GM21367 (cell line): ENCODE data around the gene SYNE2.
"Not testable (repeated sequence)": the region's sequence is repeated elsewhere in the genome, so short reads cannot be mapped to it uniquely, and the experiment has no call there.

Source experiments
- ATAC-seq: cut with Tn5 transposase; IDR thresholded peaks from one replicate; pipeline ENCODE4 v1.9.1; 2021; ENCODE audit not compliant: unreplicated experiment

The SYNE2 gene

DNA sequence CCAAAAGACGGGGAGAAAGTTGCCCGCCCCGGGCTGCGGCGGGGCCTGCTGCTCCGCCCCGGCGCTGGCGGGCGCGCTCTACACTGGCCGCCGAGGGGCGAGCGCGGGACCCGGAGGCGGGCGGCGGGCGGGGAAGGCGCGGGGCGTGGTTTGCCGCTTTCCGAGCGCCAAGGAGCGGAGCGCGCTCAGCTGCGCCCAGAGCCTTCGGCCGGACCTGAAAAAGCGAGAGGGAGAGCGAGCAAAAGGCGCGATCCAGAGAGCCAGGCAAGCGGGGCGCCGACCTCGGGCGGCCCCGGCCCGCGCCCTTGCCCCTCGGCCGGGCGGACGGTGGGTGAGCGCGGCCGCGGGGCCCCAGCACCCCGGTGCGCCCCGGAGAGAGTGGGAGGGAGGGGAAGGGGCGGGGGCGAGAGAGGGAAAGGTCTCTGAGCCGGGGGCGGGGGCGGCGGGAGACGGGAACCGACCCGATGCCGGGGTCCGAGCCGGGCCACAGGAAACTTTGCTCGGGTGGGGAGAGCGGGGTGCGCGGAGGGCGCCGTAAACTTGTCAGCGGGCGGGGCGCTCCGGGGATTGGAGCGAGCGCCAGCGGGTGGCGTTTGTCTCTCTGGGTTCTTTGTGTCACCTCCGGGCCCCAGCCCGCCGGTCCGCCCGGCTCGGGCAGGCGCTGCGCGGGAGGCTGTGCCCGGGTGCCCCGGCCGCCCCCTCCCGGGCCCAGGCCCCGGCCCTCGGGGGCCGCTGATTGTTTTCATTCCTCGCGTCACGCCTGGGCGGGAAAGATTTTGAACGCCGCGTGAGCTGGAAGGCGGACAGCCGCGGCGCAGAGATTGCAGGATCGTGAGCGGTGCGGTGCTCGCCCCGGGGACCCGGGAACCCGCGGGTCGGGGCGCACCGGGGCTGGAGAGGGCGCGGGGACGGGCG lies at the start of gene SYNE2:
TSS of gene SYNE2 (plus strand) at position 188 of the 915 bp plus-strand sequence. CDS start 56,145 bp downstream, outside the sequence.
- peak; percentile 74 for ATAC-seq

DNA sequence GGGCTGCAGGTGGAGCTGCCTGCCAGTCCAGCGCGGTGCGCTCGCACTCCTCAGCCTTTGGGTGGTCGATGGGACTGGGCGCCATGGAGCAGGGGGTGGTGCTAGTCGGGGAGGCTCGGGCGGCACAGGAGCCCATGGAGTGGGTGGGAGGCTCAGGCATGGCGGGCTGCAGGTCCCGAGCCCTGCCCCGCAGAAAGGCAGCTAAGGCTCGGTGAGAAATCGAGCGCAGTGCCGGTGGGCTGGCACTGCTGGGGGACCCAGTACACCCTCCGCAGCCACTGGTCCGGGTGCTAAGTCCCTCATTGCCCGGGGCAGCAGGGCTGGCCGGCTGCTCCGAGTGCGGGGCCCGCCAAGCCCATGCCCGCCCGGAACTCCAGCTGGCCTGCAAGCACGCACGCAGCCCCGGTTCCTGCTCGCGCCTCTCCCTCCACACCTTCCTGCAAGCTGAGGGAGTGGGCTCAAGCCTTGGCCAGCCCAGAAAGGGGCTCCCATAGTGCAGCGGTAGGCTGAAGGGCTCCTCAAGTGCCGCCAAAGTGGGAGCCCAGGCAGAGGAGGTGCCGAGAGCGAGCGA lies 49.5 kb upstream of the SYNE2 start:
- ATAC-seq, result not testable (repeated sequence)

- not testable (repeated sequence) for ATAC-seq
Measured at GRCh38 chr14:63806064-63806463, 46.7 kb upstream of the SYNE2 start.

DNA sequence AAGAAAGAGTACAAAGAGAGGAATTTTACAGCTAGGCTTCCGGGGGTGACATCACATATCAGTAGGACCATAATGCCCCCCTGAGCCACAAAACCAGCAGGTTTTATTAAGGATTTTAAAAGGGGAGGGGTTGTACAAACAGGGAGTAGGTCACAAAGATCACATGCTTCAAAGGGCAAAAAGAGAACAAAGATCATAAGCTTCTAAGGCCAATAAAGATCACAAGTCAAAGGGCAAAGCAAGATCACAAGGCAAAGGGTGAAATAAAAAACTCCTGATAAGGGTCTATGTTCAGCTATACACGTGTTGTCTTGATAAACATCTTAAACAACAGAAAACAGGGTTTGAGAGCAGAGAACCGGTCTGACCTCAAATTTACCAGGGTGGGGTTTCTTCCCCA lies 41.1 kb upstream of the SYNE2 start:
- not testable (repeated sequence) for ATAC-seq

DNA sequence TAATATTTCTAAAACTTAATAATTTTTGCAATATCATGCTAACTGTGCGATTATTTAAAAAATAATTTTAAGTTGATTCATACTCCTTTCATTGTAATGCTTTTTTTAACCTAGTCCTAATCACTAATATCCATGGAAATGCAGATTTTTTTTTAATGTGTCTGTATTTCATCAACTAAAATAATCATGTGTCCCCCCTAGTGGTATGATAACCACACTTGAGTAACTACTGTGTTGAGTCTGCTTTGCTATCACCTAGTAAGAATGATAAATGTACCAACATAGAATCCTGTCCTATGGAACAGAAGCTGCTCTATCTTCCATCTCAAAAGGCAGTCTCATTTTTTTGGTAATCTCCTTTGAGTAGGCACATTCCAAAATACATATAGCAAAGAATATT lies 19.1 kb upstream of the SYNE2 start:
- ATAC-seq, result no peak

DNA sequence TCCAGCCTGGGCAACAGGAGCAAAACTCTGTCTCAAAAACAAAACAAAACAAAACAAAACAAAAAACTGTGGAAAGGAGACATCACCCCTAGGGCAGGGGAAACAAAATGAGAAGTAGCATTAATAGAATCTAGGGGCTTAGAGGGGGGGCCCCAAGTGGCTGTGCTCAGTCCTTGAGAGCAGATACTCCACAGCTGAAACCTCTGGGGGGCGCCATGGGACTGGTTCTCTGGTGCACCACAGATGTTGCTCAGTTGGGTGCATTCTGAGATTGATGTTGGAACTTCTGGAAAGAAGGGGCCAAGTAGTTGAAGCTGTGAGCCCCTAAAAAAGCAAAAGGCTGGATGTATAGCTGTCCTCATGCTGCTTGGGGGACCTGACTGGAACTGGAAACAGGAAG lies 11.8 kb upstream of the SYNE2 start:
- ATAC-seq, result no peak

DNA sequence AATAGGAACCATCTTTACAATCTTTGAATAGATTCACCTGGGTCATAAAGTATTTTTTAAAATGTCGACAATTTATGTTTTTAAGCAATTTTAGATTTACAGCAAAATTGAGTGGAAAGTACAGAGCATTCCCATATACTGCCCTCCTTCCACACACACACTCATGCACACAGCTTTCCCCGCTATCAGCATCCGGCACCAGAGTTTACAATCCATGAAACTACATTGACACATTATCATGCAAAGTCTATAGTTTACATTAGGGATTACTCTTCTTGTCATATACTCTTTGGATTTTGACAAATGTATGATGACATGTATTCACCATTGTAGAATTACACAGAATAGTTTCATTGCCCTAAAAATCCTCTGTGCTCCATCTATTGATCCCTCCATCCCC lies 9.0 kb upstream of the SYNE2 start:
- no peak for ATAC-seq

GRCh38 chr14:63848890-63849289 lies 3.9 kb upstream of the SYNE2 start:
- no peak for ATAC-seq

- no peak for ATAC-seq
Measured at GRCh38 chr14:63852271-63852816, 460 bp upstream of the SYNE2 start.

DNA sequence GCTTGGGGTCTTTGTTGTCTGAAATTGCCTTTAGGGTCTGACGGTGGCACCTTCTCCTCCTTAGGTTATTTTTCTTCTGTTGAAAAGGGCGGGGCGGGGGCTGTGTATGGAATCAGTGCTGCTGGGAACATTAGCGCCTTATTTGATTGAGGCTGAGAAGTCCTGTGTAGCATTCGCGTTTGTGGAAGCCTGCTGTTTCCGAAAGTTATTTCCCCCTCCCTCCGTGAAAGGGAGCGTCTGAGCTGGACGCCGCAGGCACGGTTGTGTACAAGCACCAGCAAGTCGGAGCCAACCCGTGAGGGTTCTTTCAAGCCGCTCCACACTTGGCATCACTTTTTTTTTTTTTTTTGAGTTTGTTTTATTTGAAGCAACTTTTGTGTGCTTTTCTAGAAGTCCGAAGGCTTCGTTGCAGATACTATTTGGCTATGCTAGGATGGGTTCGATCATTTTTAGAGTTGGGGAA lies 1.1 kb downstream of the SYNE2 start:
- ATAC-seq, result no peak

DNA sequence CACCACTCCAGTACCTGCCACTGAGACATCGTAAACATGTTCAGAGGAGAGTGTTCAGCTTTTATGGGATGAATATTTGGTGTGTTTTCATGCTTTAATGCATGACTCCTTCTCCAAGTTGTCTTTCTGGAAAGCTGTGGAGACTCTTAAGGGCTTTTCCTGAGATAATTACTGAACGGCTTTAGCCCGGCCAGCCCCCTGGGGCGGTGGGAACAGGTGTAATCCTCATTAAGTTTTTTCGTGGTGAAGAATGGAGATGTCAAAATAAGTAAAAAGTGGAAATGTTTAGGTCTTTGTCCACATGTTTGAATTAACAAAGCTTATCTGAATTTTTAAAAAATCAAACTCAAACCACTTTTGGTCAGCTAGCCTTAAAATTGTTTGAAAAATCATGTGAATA lies 1.5 kb downstream of the SYNE2 start:
- ATAC-seq, result no peak

GRCh38 chr14:63855281-63855680 lies 2.5 kb downstream of the SYNE2 start:
- no peak for ATAC-seq

DNA sequence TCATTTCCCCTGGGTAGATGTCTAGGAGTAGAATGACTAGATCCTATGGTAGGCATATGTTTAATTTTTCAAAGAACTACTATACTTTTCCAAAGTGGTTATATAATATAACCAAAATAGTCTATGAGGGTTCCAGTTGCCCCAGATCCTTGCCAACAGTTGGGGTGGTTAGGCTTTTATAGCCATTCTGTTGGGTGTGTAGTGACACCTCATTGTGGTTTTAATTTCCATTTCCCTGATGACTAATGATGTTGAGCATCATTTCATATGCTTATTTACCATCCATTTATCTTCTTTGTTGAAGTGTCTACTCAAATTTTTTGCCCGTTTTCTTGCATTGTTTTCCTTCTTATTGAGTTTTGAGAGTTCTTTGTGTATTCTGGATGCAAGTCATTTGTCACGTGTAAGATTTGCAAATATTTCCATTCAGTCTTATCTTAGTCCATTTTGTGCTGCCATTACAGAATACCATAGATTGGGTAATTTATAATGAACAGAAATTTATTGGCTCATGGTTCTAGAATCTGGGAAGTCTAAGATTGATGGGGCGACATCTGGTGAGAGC lies 4.7 kb downstream of the SYNE2 start:
- ATAC-seq, result no peak

- ATAC-seq, result no peak
Measured at GRCh38 chr14:63860146-63860545, 7.3 kb downstream of the SYNE2 start.

GRCh38 chr14:63862163-63862562 lies 9.4 kb downstream of the SYNE2 start:
- no peak for ATAC-seq

DNA sequence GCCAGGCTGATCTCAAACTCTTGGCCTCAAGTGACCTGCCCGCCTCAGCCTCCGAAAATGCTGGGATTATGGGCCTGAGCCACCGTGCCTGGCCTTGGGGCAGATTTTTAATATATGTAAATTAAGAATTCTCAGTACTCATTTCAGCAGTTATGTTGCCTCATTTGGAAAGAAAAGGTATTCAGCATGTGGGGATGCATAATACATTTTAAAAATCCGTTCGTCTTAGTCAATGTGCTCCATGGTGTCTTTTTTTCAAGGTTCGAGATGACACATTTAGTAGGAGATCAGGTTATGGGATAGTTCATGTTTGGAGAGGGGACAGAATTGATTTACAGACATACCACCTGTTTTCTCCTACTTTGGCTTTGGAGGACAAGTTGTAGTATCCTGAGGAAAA lies 10.2 kb downstream of the SYNE2 start:
- no peak for ATAC-seq

- not testable (repeated sequence) for ATAC-seq
Measured at GRCh38 chr14:63864775-63865174, 12.0 kb downstream of the SYNE2 start.

DNA sequence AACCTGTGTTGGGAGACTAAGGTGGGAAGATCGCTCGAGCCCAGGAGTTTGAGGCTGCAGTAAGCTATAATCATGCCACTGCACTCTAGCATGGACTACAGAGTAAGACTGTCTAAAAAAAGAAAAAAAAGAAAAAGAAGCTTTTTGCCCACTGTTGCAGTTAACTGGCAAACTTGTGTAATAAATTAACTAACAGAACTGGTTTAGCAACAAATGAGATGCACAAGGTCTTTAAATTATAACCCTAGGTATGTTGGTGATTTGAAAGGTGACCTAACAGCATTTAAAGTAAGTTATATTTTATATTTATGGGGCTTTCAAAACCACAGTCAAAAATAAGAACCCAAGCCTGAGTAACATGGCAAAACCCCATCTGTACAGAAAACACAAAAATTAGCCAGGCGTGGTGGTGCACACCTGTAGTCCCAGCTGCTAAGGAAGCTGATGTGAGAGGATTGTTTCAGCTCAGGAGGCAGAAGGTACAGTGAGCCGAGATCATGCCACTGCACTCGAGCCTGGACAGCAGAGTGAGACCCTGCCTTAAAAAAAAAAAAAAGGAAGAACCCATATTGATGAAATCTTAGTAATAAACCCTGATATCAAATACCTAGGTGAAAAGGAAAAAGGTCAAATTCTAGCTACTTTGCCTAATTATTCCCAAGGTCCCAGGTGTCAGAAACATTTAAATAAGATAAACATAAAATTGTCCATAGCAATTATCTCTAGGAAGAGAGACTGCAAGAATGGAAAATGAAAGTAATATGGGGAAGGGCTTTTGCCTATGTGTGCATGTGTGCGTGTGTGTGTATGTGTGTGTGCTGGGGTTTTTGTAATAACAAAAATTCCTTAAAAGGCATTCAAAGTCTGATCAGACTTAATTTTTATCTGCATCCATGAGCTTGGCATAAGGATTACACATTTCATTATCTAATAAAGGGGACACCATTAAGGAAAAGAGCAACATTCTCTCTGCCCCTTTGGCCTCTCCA lies 15.4 kb downstream of the SYNE2 start:
- no peak for ATAC-seq

DNA sequence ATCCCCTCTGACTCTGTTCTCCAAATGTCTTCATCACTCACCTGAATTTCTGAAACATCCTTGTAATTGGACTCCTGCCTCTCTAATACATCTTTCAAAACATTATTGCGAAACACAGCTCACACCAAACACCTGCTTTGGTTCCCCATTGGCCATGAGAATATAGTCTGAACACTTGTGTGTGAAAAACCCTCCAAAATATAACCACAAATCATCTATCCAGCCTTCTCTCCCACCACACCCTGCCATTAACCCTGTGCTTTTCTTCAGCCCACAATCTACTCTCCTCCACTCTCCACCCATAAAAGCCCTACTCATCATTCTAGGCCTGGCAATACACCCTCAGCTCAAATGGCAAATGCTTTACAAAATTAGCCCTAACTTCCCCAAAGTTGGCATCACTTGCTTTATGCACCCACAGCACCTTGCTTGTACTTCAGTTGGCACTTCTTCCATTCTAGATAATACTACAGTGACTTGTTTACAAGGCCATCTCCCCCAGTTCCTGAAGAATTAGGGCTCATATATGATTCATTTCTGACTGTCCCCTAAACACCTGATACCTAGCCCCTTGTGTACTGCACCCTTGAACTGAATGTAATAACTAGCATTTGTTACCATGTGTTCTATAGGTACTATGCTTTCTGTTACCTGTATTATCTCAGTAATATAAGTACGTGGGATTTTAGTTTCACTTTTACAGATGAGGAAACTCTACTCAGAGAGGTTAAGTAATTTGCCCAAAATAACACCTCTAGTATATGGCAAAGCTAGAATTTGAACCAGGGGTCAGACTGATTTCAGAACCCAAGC lies 17.3 kb downstream of the SYNE2 start:
- not testable (repeated sequence) for ATAC-seq

GRCh38 chr14:63870753-63871037 lies 17.9 kb downstream of the SYNE2 start:
- not testable (repeated sequence) for ATAC-seq
